ENCODE measurements around the gene AQP12B. TPM values are rescaled to one million over a fixed set of nuclear protein-coding genes. Genes with fewer than 3 reads are reported as not detected.
"Not testable (repeated sequence)": the region's sequence is repeated elsewhere in the genome, so short reads cannot be mapped to it uniquely, and the experiment has no call there.

The AQP12B gene
- total RNA-seq, 1 donor from 2014 or later, result not detected

DNA sequence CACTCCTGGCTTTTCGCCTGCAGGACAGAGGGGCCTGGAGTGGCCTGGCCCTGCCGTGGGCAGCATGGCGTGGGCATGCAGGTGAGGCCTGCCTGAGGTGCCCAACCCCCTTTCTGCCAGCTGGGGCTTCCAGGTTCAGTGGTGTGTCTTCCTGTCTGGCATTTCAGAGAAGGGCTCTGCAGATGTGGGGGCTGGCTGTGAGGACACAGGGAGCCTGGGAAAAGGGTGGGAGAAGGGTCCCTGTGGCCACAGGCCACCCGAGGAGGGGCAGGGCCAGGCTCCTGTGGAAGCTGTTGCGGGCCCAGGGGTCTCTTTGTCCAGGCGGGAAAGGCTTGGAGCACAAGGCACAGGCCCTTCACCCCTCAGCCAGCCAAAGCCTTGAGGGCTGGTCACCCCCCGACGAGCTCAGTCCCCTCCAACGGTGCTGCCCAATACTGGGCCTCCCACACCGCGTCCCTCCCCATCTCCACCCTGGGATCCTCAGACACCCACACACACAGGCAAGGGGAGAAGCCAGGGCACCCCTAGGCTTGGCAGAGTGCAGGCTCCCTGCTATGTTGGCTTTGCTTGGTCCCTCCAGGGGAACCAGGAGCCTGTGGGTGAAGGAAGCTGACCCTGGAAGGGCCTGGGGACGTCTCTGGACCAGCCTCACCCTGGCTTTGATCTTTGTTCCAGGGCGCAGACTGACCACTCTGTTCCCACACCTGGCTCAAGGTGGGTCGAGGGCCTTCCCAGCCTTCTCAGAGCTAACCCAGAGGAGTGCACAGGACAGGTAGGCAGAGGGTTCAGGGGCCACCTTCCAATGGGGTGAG is 5.3 kb upstream of the AQP12B start:
- no peak overlapping the region for H3K4me3 Mint-ChIP-seq (ENCODE audit: low read depth)
- DNase-seq (ENCODE audit: low spot score, unreplicated experiment), result no peak
- H3K36me3 Mint-ChIP-seq (ENCODE audit: insufficient read depth), result no peaks in the 10 kb centered on the region
- H3K4me1 Mint-ChIP-seq (ENCODE audit: low read depth), result peaks cover 16% of the 10 kb centered on the region
- TF ChIP-seq CTCF (IDR thresholded peaks at IDR 0.05; ENCODE audit: unreplicated experiment), result no peak
- no peak overlapping the region for H3K27ac Mint-ChIP-seq
- no peaks in the 10 kb centered on the region for H3K27me3 Mint-ChIP-seq
- no peaks in the 10 kb centered on the region for H3K9me3 Mint-ChIP-seq (ENCODE audit: low read depth)

GRCh38 chr2:240687045-240687740 is 4.5 kb upstream of the AQP12B start:
- H3K27me3 Mint-ChIP-seq, result no peaks in the 10 kb centered on the region
- H3K9me3 Mint-ChIP-seq (ENCODE audit: low read depth), result no peaks in the 10 kb centered on the region
- peak overlapping the region; percentile 43 for H3K27ac Mint-ChIP-seq
- no peak overlapping the region for H3K4me3 Mint-ChIP-seq (ENCODE audit: low read depth)
- no peak for TF ChIP-seq CTCF (IDR thresholded peaks at IDR 0.05; ENCODE audit: unreplicated experiment)
- H3K4me1 Mint-ChIP-seq (ENCODE audit: low read depth), result peaks cover 16% of the 10 kb centered on the region
- no peaks in the 10 kb centered on the region for H3K36me3 Mint-ChIP-seq (ENCODE audit: insufficient read depth)
- DNase-seq (ENCODE audit: low spot score, unreplicated experiment), result no peak

GRCh38 chr2:240686460-240686859 is 3.8 kb upstream of the AQP12B start:
- Mint-ChIP-seq H3K36me3 (ENCODE audit: insufficient read depth) (no peaks in the 10 kb centered on the region), H3K27ac (peak overlapping the region; percentile 91), H3K27me3 (no peaks in the 10 kb centered on the region), H3K4me1 (ENCODE audit: low read depth) (peaks cover 16% of the 10 kb centered on the region), H3K4me3 (ENCODE audit: low read depth) (peak overlapping the region; percentile 50), H3K9me3 (ENCODE audit: low read depth) (no peaks in the 10 kb centered on the region)
- TF ChIP-seq CTCF (IDR thresholded peaks at IDR 0.05; ENCODE audit: unreplicated experiment), result no peak
- DNase-seq (ENCODE audit: low spot score, unreplicated experiment), result no peak

GRCh38 chr2:240685771-240686371 is 3.2 kb upstream of the AQP12B start:
- Mint-ChIP-seq H3K36me3 (ENCODE audit: insufficient read depth) (no peaks in the 10 kb centered on the region), H3K27ac (peak overlapping the region; percentile 91), H3K9me3 (ENCODE audit: low read depth) (no peaks in the 10 kb centered on the region), H3K27me3 (no peaks in the 10 kb centered on the region), H3K4me3 (ENCODE audit: low read depth) (peak overlapping the region; percentile 50), H3K4me1 (ENCODE audit: low read depth) (peaks cover 16% of the 10 kb centered on the region)
- peak; percentile 42 for TF ChIP-seq CTCF (IDR thresholded peaks at IDR 0.05; ENCODE audit: unreplicated experiment)
- DNase-seq (ENCODE audit: low spot score, unreplicated experiment), result no peak

GRCh38 chr2:240683980-240684728 is 1.5 kb upstream of the AQP12B start:
- H3K4me1 Mint-ChIP-seq (ENCODE audit: low read depth), result peaks cover 16% of the 10 kb centered on the region
- not testable (repeated sequence) for H3K36me3 Mint-ChIP-seq (ENCODE audit: insufficient read depth); H3K9me3 Mint-ChIP-seq (ENCODE audit: low read depth); H3K27me3 Mint-ChIP-seq; DNase-seq (ENCODE audit: low spot score, unreplicated experiment); H3K4me3 Mint-ChIP-seq (ENCODE audit: low read depth); H3K27ac Mint-ChIP-seq

- not testable (repeated sequence) for H3K9me3 Mint-ChIP-seq (ENCODE audit: low read depth); DNase-seq (ENCODE audit: low spot score, unreplicated experiment); H3K4me3 Mint-ChIP-seq (ENCODE audit: low read depth); H3K27me3 Mint-ChIP-seq; H3K27ac Mint-ChIP-seq; H3K36me3 Mint-ChIP-seq (ENCODE audit: insufficient read depth)
- H3K4me1 Mint-ChIP-seq (ENCODE audit: low read depth), result peaks cover 16% of the 10 kb centered on the region
Measured at GRCh38 chr2:240683329-240683979, 769 bp upstream of the AQP12B start.

DNA sequence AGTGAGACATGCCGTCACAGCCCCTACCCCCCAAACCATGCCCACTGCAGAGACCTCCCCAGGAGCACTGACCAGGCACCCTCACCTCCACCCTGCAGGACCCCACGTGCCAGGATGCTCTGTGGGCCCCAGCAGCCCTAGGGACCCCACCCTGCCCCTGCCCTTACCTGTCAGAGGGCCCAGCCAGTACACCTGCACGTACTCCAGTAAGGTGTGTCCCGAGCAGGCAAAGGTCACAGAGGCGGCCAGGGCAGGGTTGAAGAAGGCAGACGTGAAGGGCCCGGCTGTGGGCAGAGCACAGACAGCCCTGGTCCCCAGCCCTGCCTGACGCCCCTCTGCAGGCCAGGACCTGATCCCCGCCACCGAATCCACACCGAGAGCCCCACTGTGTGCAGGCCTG is 2.5 kb downstream of the AQP12B start:
- not testable (repeated sequence) for H3K36me3 Mint-ChIP-seq (ENCODE audit: insufficient read depth); H3K27ac Mint-ChIP-seq; H3K27me3 Mint-ChIP-seq

GRCh38 chr2:240678909-240679308 is 3.8 kb downstream of the AQP12B start:
- not testable (repeated sequence) for H3K27me3 Mint-ChIP-seq; H3K9me3 Mint-ChIP-seq (ENCODE audit: low read depth); H3K4me3 Mint-ChIP-seq (ENCODE audit: low read depth); H3K4me1 Mint-ChIP-seq (ENCODE audit: low read depth); DNase-seq (ENCODE audit: low spot score, unreplicated experiment); H3K36me3 Mint-ChIP-seq (ENCODE audit: insufficient read depth); H3K27ac Mint-ChIP-seq

More for the DNA sequence above, 2.5 kb downstream of the AQP12B start:
- not testable (repeated sequence) for DNase-seq (ENCODE audit: low spot score, unreplicated experiment); H3K4me3 Mint-ChIP-seq (ENCODE audit: low read depth); H3K9me3 Mint-ChIP-seq (ENCODE audit: low read depth); H3K4me1 Mint-ChIP-seq (ENCODE audit: low read depth)

All from progenitor cell of endocrine pancreas (in vitro differentiated cells).